B cell (primary cell): ENCODE data around the gene SLC9A3. TPM values are rescaled to one million over a fixed set of nuclear protein-coding genes. Genes with fewer than 3 reads are reported as not detected.

ENCODE experiments used
- ATAC-seq: fragments of 200-7000 bp; cut with Tn5 transposase; one replicate; pipeline ENCODE4 v1.10.0; 2021; ENCODE audit warnings: low read depth, mild to moderate bottlenecking, moderate number of reproducible peaks, moderate library complexity
- CTCF ChIA-PET: fragments of 350-600 bp; sonication (Branson Sonifier 250); formaldehyde crosslinking; loops from one replicate; lab custom pipeline; 2021; ENCODE audit warnings: antibody characterized with exemption, inconsistent platforms; lab: Charles Lee
- POLR2A ChIA-PET: fragments of 350-600 bp; sonication (Branson Sonifier 250); formaldehyde crosslinking; loops from one replicate; lab custom pipeline; 2021; ENCODE audit warnings: antibody characterized with exemption; lab: Charles Lee
- DNase-seq: peaks from one replicate; pipeline ENCODE4 v3.0.0; 2013
- H2AFZ ChIP-seq: 2 replicates; pipeline ENCODE4 v1.6.1; 2012; ENCODE audit warnings: mild to moderate bottlenecking, low read depth, low read length; ENCODE audit not compliant: insufficient read depth, poor library complexity, severe bottlenecking
- H3K27ac ChIP-seq, 2 donors: 1 replicate in 1 of 2; 2 replicates in 1 of 2; pipeline ENCODE4 v1.5.1; 2012 to 2013; ENCODE audit warnings: low read length in 2 of 2, mild to moderate bottlenecking in 2 of 2, moderate library complexity in 1 of 2
- H3K27me3 ChIP-seq, 4 experiments: fragments of 200-600 bp in 1 of 4; sonication (generic) in 1 of 4; replicated peaks in 1 of 4; 1 replicate in 2 of 4; 2 replicates in 2 of 4; pipeline versions ENCODE4 v1.6.1 to v1.7.0; 2013 to 2016; ENCODE audit warnings: low read length in 3 of 4, mild to moderate bottlenecking in 2 of 4, mixed read lengths in 1 of 4, moderate library complexity in 1 of 4; ENCODE audit not compliant: insufficient read depth in 4 of 4, control insufficient read depth in 3 of 4; ENCODE audit errors: control extremely low read depth in 1 of 4
- H3K36me3 ChIP-seq, 2 experiments: replicated peaks in 1 of 2; 1 replicate in 1 of 2; 2 replicates in 1 of 2; pipeline versions ENCODE4 v1.6.1 to v1.7.1; 2013; ENCODE audit warnings: low read length in 1 of 2; ENCODE audit not compliant: insufficient read depth in 2 of 2, control insufficient read depth in 1 of 2; ENCODE audit errors: control extremely low read depth in 1 of 2, extremely low read depth in 1 of 2
- H3K4me1 ChIP-seq, 2 donors: fragments of 200-600 bp in 1 of 2; sonication (generic) in 1 of 2; 1 replicate in 1 of 2; 2 replicates in 1 of 2; pipeline versions ENCODE4 v1.5.1 to v1.6.1; 2013 to 2017; ENCODE audit warnings: low read length in 2 of 2; ENCODE audit not compliant: control insufficient read depth in 2 of 2, insufficient read depth in 2 of 2
- H3K4me2 ChIP-seq: replicated peaks from 2 replicates; pipeline ENCODE3; 2012; ENCODE audit warnings: mild to moderate bottlenecking, low read depth, low read length; ENCODE audit not compliant: poor library complexity, severe bottlenecking
- H3K4me3 ChIP-seq, 5 experiments: fragments of 200-600 bp in 1 of 5; sonication (generic) in 1 of 5; 1 replicate in 3 of 5; 2 replicates in 2 of 5; pipeline versions ENCODE4 v1.5.1 to v1.7.0; 2011 to 2016; ENCODE audit warnings: low read length in 4 of 5, mild to moderate bottlenecking in 4 of 5, low read depth in 2 of 5, control low read depth in 1 of 5, moderate library complexity in 1 of 5; ENCODE audit not compliant: insufficient read depth in 1 of 5; ENCODE audit errors: control extremely low read depth in 1 of 5, extremely low read depth in 1 of 5
- H3K79me2 ChIP-seq: fragments of 200-600 bp; sonication (generic); one replicate; pipeline ENCODE4 v1.6.0; 2016; ENCODE audit warnings: low read length; ENCODE audit not compliant: control insufficient read depth, insufficient read depth
- H3K9ac ChIP-seq: fragments of 200-600 bp; sonication (generic); 2 replicates; pipeline ENCODE4 v1.6.1; 2017; ENCODE audit warnings: mild to moderate bottlenecking, low read length, moderate library complexity
- H3K9me3 ChIP-seq, 3 donors: one replicate each; pipeline versions ENCODE4 v1.6.1 to v1.7.1; 2013; ENCODE audit warnings: low read length in 2 of 3; ENCODE audit not compliant: control insufficient read depth in 2 of 3, insufficient read depth in 1 of 3; ENCODE audit errors: control extremely low read depth in 1 of 3
- H4K20me1 ChIP-seq: 2 replicates; pipeline ENCODE4 v1.6.0; 2012; ENCODE audit warnings: mild to moderate bottlenecking, low read length; ENCODE audit not compliant: insufficient read depth, control insufficient read depth, poor library complexity, severe bottlenecking
- H3K27ac Mint-ChIP-seq: one replicate; pipeline ENCODE4 v1.8.0; 2021; ENCODE audit warnings: mixed read lengths
- H3K27me3 Mint-ChIP-seq: one replicate; pipeline ENCODE4 v1.8.0; 2021; ENCODE audit warnings: mixed read lengths
- H3K4me1 Mint-ChIP-seq: one replicate; pipeline ENCODE4 v1.8.0; 2021; ENCODE audit warnings: mixed read lengths
- H3K4me3 Mint-ChIP-seq: one replicate; pipeline ENCODE4 v1.8.0; 2021; ENCODE audit warnings: mixed read lengths
- H3K9me3 Mint-ChIP-seq: one replicate; pipeline ENCODE4 v1.8.0; 2022; ENCODE audit warnings: mixed read lengths; ENCODE audit not compliant: insufficient read depth
- EZH2 ChIP-seq: IDR thresholded peaks from 2 replicates; pipeline ENCODE4 v1.6.1; 2012; ENCODE audit warnings: borderline replicate concordance, low read depth, mild to moderate bottlenecking, moderate library complexity, low read length; ENCODE audit not compliant: insufficient read depth, poor library complexity, severe bottlenecking
- WGBS: methylation state at CpG from one replicate; pipeline ENCODE4 v1.1.5; 2013; ENCODE audit warnings: missing lambda C conversion rate; ENCODE audit not compliant: insufficient coverage; 5-methylcytosine and 5-hydroxymethylcytosine counted together
- intact Hi-C: fragments of 100-400 bp; cut with micrococcal nuclease; formaldehyde crosslinking; loops from one replicate; pipeline ENCODE4 v1.10.0; 2022
- polyA plus RNA-seq: library from polyadenylated mRNA; depleted of rRNA; stranded (reverse); fragments of >200 nt; gene quantifications from 2 replicates; pipeline ENCODE4 v1.2.3, GENCODE V29; 2012
- total RNA-seq, 2 donors: library from RNA; stranded (reverse); fragments of 120-200 nt in 1 of 2; gene quantifications; 1 replicate in 1 of 2; 2 replicates in 1 of 2; pipeline versions ENCODE4 v1.2.3 to v1.2.4, GENCODE V29; 2013 to 2022
- TF ChIP-seq, protein P1 (sequence below): fragments of 200-600 bp; IDR thresholded peaks from one replicate; pipeline ENCODE4 v1.8.0; 2022; ENCODE audit warnings: antibody characterized with exemption, mild to moderate bottlenecking

SLC9A3 gene
- total and polyA plus RNA-seq, 2 donors (not counting 1 experiment from before 2014, with no cell fraction given) = 0.84 to 2.0 TPM

DNA sequence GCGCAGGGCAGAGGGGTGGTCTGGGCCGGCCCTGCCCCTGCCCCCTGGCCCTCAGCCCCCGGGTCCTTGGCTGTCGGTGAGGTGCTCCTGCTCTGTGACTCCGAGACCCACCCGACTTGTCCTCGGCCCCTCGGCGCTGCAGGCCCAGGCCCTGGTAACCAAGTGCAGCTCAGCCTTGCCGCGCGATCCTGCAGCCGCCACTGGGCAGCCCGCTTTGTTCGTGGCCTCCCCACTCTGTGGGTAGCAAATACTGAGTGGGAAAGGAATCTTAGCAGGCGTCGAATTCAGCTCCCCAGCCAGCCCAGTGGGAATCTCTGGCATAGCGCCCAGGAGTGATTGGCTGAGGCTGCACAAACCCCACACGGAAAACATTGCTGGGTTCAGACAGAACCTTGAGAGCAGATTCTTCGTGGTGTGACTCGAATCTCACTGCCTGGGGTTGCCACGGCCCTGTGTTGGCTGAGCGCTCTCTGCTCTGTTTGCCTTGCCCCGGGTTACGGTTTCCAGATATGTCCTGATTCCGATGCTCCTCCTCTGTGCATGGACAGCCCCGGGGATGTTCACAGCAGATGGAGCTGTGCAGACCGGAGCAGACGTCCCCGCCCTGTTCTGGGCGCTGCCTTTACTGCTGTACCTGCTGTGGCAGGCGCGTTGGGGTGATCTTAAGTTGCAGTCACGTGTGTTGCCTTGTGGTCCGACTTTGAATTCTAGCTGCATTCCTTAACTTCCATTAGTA is 94.6 kb downstream of the SLC9A3 start:
- H3K4me1 ChIP-seq = peaks cover 4 to 5% of the 10 kb centered on the region in 2 donors
- Mint-ChIP-seq H3K4me1 (peaks cover 8% of the 10 kb centered on the region), H3K4me3 (no peak overlapping the region), H3K27me3 (peaks cover 9% of the 10 kb centered on the region), H3K9me3 (no peaks in the 10 kb centered on the region), H3K27ac (no peak overlapping the region)
- intact Hi-C loops = no loop called here
- no peak overlapping the region for H2AFZ ChIP-seq
- no peaks in the 10 kb centered on the region for H4K20me1 ChIP-seq
- H3K27me3 ChIP-seq = peaks cover 0 to 6% (median 2%) of the 10 kb centered on the region in 4 experiments
- H3K9me3 ChIP-seq = peaks cover 0 to 3% (median 0%) of the 10 kb centered on the region in 3 donors
- TF ChIP-seq, protein P1, sequence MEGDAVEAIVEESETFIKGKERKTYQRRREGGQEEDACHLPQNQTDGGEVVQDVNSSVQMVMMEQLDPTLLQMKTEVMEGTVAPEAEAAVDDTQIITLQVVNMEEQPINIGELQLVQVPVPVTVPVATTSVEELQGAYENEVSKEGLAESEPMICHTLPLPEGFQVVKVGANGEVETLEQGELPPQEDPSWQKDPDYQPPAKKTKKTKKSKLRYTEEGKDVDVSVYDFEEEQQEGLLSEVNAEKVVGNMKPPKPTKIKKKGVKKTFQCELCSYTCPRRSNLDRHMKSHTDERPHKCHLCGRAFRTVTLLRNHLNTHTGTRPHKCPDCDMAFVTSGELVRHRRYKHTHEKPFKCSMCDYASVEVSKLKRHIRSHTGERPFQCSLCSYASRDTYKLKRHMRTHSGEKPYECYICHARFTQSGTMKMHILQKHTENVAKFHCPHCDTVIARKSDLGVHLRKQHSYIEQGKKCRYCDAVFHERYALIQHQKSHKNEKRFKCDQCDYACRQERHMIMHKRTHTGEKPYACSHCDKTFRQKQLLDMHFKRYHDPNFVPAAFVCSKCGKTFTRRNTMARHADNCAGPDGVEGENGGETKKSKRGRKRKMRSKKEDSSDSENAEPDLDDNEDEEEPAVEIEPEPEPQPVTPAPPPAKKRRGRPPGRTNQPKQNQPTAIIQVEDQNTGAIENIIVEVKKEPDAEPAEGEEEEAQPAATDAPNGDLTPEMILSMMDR = no peak
- no peak for TF ChIP-seq EZH2
- no peak overlapping the region for H3K27ac ChIP-seq
- DNase-seq (no peak), ATAC-seq (no peak)
- no peaks in the 10 kb centered on the region for H3K36me3 ChIP-seq
- WGBS = 94% methylated on average over 35 of the region's 35 CpGs
- H3K79me2 ChIP-seq = no peaks in the 10 kb centered on the region
- H3K9ac ChIP-seq = no peak overlapping the region
- no peak overlapping the region for H3K4me3 ChIP-seq
- ChIA-PET POLR2A (no interaction called here), CTCF (interaction anchor here (0.7 to 5.1 kb wide), 3 partner anchors 21 to 143 kb away, joined by 4 to 41 read pairs (median 4); no protein-coding TSS in a partner anchor)
- no peak overlapping the region for H3K4me2 ChIP-seq
